Measurements from ENCODE around the gene EFEMP1.

DNA sequence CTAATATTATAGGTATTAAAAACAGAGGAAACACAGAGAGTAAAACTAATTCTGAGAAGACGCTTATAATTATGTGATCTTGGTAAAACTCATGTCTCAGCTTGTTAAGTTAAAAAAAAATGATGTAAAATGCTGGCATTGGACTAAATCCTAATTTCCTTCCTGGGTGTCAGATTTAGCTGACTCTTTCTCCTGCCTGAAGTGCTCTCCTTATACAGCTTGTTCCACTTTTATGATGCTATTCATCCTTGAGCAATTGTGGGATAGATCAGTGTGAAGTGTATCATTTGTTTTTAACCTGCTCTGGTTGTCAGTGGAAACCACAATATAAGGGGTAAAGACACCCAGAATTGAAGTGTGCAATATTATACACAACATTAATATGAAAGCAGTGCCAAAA lies 84.9 kb downstream of the EFEMP1 start:
- TF ChIP-seq, protein P1, sequence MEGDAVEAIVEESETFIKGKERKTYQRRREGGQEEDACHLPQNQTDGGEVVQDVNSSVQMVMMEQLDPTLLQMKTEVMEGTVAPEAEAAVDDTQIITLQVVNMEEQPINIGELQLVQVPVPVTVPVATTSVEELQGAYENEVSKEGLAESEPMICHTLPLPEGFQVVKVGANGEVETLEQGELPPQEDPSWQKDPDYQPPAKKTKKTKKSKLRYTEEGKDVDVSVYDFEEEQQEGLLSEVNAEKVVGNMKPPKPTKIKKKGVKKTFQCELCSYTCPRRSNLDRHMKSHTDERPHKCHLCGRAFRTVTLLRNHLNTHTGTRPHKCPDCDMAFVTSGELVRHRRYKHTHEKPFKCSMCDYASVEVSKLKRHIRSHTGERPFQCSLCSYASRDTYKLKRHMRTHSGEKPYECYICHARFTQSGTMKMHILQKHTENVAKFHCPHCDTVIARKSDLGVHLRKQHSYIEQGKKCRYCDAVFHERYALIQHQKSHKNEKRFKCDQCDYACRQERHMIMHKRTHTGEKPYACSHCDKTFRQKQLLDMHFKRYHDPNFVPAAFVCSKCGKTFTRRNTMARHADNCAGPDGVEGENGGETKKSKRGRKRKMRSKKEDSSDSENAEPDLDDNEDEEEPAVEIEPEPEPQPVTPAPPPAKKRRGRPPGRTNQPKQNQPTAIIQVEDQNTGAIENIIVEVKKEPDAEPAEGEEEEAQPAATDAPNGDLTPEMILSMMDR (conservative IDR thresholded peaks at IDR 0.05; ENCODE audit: low read depth, low read length), result no peak
- TF ChIP-seq EZH2 (IDR thresholded peaks at IDR 0.05; ENCODE audit: borderline replicate concordance, low read depth, low read length, poor library complexity, severe bottlenecking), result no peak

Data from A673 (cell line).